OCI-M2 (cell line): ENCODE measurements around the gene SMURF1.

Source experiments
- DNase-seq: peaks from one replicate; lab custom pipeline; 2025; ENCODE audit not compliant: unreplicated experiment; lab: John Stamatoyannopoulos, UW

SMURF1 gene

DNA sequence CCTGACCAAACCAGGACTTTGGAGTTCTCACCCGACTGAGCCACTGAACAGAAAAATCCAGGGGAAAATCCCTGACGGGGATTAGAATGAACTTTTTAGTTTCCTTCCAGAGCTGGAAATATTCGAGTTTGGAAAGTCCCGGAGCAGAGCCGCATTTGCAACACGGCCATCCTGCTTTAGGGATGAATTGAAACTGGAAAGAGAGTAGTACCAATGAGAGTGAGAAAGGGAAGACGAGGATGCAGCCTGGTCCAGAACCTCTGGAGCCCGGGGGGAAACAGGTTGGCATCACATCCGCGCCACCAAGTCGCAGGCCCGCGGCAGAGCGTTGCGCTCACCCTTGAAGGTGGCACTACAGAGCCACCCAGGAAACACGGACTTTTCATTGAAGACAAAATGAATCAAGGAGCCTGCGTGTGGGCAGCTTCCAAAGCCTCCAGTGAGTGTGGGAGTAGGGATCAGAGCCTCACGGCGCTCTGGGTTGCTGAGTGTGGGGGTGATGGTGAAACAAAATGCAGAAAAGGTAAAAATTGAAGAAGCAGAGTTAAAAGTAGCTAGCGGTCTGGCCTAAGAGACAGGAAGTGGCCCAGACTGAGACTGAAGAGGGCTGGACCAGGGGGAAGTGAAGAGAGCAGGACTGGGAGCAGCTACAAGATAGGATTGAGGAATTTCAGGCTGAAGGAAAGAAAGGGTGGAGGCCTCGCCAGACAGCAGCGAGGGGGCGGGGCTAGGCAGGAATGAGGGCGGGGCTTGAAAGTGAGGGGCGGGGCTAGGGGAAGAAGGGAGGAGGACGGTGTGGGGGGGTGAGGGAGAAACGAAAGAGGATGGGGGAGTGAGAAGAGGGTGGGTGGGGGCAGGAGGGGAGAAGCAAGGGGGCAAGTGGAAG, 1.8 kb downstream of the SMURF1 start:
- DNase-seq = no peak

DNA sequence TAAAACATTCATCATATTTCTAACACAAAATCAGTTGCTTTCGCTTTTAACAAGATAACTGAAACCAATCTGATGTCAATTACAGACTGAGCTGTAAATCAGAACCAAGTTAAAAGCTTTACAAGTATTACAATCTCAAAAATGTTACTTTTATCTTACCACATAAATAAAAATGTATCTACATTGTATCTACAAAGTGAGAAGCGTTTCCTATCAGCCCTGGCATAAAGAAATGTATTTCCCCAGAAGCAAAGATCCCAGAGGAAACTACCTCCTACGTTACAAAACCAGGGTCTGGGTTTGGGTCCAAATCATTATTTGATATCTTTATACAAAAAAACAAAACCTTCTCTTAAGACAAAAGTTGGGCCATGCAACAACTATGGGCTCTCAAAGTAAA, 2.6 kb downstream of the SMURF1 start:
- no peak for DNase-seq

GRCh38 chr7:99140813-99141212, 3.1 kb downstream of the SMURF1 start:
- DNase-seq = no peak

GRCh38 chr7:99139036-99139435, 4.9 kb downstream of the SMURF1 start:
- no peak for DNase-seq

GRCh38 chr7:99137411-99138180, 6.3 kb downstream of the SMURF1 start:
- DNase-seq = no peak

DNA sequence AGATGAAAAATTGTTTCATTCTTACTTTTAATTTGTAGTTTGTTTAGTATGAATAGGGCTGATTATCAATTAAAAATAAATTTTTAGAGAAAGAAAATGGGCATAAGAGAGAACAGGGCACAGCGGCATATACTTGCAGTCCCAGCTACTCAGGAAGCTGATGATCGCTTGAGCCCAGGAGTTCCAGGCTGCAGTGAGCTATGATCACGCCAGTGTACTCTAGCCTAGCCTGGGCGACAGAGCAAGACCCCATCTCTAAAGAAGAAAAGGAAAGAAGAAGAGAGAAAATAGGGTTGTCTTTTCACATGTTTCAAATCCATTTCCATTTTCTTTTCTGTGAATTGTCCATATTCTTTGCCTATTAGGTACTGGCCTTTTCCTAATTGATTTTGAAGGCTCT, 8.0 kb downstream of the SMURF1 start:
- no peak for DNase-seq

GRCh38 chr7:99133766-99134564, 9.9 kb downstream of the SMURF1 start:
- DNase-seq = no peak

DNA sequence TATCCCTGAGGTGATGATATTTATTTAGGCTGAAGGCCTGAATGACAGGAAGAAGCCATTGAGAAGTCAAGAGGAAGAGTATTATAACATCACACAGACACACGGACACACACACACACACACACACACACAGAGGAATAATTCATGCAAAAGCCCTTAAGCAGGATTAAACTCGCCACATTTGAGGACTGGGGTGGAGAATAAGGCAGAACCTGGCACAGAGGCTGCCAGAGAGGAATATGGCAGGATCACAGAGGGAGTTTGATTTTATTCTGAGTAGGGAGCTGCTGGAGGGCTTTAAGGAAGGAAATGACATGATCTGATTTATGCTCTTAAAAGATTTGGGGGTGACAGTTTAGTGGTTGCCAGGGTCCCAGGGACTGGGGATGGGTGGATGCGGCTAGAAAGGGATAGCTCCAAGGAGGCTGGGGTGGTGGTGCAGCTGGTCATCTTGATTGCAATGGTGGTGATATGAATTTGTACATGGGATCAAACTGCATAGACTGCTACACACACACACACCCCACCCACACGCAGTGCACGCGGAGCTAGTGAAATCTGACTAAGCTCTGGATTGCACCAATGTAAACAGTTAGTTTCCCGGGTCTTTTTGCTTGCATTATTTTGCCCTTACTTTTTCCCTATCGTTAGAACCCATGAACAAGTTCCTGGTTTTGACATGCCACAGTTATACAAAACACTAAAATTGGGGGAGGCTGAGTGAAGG, 11.2 kb downstream of the SMURF1 start:
- no peak for DNase-seq

GRCh38 chr7:99131290-99131689, 12.6 kb downstream of the SMURF1 start:
- DNase-seq = no peak

GRCh38 chr7:99129536-99129935, 14.4 kb downstream of the SMURF1 start:
- no peak for DNase-seq

DNA sequence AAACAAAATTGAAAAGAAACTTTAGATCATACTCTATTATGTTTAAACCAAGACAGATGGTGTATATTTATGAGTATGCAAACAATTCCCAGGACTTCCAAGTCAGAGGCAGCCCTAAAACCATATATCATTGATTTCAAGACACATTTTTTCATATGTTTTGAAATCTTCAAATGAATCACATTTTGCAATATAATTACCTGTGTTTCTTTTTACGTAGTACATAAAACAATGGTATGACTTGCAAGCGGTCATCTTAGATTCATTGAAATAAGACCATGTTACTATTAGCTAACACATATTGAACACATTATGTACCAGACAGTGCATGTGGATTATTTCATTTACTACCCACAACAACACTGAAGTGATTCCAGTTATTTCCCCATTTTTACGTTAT, 14.9 kb downstream of the SMURF1 start:
- no peak for DNase-seq

GRCh38 chr7:99128076-99128950, 15.6 kb downstream of the SMURF1 start:
- DNase-seq = no peak

DNA sequence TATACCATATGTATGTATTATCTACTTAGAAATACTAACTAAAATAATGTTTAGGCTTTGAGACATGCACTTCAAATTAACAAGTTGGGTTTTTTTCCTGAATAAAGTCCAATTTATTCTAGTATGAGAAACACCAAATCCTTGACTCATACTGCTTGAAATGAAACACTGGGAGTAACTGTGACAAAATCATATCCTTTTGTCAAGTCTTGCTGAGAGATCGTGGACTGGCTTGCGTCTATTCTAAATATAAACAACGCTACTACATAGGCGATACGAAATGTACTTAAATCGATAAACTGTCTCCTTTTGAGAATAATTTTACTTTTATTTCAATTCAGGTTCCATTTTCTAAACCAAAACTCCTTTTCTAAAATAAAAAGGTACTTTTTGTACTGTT, 16.3 kb downstream of the SMURF1 start:
- no peak for DNase-seq

DNA sequence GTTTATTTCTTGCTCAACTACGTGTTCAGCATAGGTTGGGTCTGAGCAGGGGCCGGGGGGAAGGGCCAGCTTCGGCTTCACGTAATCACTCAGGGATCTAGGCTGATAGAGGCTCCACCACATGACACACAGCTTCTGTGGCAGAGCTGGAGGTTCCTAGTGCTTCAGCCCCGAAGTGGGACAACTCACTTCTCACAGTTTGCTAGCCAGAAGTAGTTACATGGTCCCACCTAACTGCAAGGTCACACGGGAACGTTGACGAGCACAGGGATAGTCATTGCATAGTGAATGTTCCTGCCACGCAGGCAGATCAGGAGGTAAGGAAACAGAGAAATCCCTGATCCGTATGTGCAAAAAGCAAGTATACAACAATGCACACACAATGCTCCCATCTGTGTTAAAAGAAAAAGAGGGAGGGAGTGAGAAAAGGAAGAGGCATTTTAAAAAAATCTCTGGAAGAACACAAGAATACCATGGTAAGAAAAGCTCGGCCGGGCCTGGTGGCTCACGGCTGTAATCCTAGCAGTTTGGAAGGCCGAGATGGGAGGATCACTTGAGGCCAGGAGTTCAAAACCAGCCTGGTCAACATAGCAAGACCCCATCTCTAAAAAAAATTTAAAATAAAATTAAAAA, 16.9 kb downstream of the SMURF1 start:
- DNase-seq = no peak

DNA sequence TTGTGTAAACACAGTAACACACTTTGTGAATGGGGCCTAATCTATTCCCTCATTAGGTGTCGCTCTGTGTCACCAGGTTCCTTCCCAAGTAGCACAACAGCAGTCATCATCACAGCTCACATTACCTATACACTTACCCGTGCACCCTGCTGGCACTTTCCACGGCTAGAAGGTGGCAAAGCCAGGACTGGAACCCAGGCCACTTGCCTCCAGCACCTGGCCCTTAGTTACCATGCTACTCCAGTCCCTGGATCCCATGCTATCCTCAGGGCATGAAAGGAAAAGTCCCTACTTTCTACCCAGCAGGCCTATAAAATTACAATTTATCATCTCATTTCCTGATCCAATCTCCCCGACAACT, 18.4 kb downstream of the SMURF1 start:
- DNase-seq = no peak

GRCh38 chr7:99124751-99125504, 19.0 kb downstream of the SMURF1 start:
- no peak for DNase-seq

GRCh38 chr7:99124236-99124635, 19.7 kb downstream of the SMURF1 start:
- no peak for DNase-seq

DNA sequence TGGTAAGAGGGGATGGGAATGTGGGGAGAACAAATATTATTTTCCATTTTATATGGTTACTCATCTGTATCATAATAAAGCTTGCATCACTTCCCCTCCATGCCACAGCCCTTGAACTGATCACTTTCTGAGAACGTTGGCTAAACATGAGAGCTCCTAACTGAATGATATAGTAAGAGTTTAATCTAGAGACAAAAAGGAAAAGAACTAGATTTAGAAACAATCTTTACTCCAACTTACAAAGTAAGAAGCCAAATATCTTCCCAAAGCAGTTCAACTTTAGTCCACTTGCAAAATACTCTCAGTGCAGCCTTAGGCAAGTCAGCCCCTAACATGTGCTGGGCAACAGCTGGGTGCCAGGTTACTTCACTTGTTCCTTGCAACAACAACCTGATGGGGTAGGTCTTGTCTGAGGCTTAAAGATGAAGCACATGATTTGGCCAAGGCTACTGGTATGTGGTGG, 20.3 kb downstream of the SMURF1 start:
- no peak for DNase-seq

GRCh38 chr7:99122762-99123161, 21.1 kb downstream of the SMURF1 start:
- no peak for DNase-seq
